K562 (cell line): Measurements from ENCODE around the gene SLMAP.

Experiments used
- FOS ChIP-seq: IDR thresholded peaks from 3 replicates; pipeline ENCODE4 v1.6.1; 2011; ENCODE audit not compliant: insufficient read length; ENCODE audit errors: extremely low read depth
- GABPA ChIP-seq: fragments of 200-800 bp; sonication (Bioruptor generic); conservative IDR thresholded peaks from 2 replicates; pipeline ENCODE4 v1.6.1; 2016; ENCODE audit warnings: low read depth, missing genetic modification characterization, missing compliant biosample characterization
- MCM7 ChIP-seq, 2 experiments: fragments of 450-650 bp; IDR thresholded peaks; 2 replicates each; pipeline ENCODE4 v1.6.1; 2016 to 2018
- MTA1 ChIP-seq: fragments of 450-650 bp; IDR thresholded peaks from 2 replicates; pipeline ENCODE4 v1.6.1; 2017; ENCODE audit warnings: borderline replicate concordance
- NCOA4 ChIP-seq: fragments of 450-650 bp; IDR thresholded peaks from 2 replicates; pipeline ENCODE4 v1.6.1; 2018; ENCODE audit warnings: mild to moderate bottlenecking; ENCODE audit not compliant: partially characterized antibody
- NFATC3 ChIP-seq: fragments of 450-650 bp; IDR thresholded peaks from 2 replicates; pipeline ENCODE4 v1.6.1; 2017; ENCODE audit warnings: mild to moderate bottlenecking
- NFRKB ChIP-seq: fragments of 450-650 bp; IDR thresholded peaks from 2 replicates; pipeline ENCODE4 v1.6.1; 2016; ENCODE audit warnings: low read depth
- SMARCA4 ChIP-seq: fragments of 450-650 bp; IDR thresholded peaks from 2 replicates; pipeline ENCODE4 v1.6.1; 2016
- ZNF41 ChIP-seq: fragments of 250-450 bp; sonication (Bioruptor Pico); conservative IDR thresholded peaks from 2 replicates; pipeline ENCODE4 v1.4.0; 2020; ENCODE audit warnings: mild to moderate bottlenecking
- TF ChIP-seq, protein P1 (sequence below): sonication (generic); formaldehyde crosslinking; IDR thresholded peaks from 2 replicates; pipeline ENCODE4 v1.8.0; 2022; ENCODE audit warnings: mild to moderate bottlenecking, missing genetic modification reagents
- TF ChIP-seq, protein P2 (sequence below): fragments of 250-450 bp; sonication (Bioruptor Pico); IDR thresholded peaks from 2 replicates; pipeline ENCODE4 v1.8.0; 2021; ENCODE audit warnings: borderline replicate concordance, mild to moderate bottlenecking, moderate library complexity; ENCODE audit not compliant: poor library complexity, severe bottlenecking
- TF ChIP-seq, protein P3 (sequence below), 2 experiments: fragments of 450-650 bp; formaldehyde crosslinking in 1 of 2; IDR thresholded peaks; 2 replicates each; pipeline versions ENCODE4 v1.4.0 to v1.6.1; 2014 to 2020; ENCODE audit warnings: mild to moderate bottlenecking in 2 of 2, borderline replicate concordance in 1 of 2, low read depth in 1 of 2
- TF ChIP-seq, protein P4 (sequence below), 2 experiments: fragments of 450-650 bp in 1 of 2; sonication (generic) in 1 of 2; formaldehyde crosslinking in 1 of 2; IDR thresholded peaks in 1 of 2; conservative IDR thresholded peaks in 1 of 2; 2 replicates each; pipeline versions ENCODE4 v1.6.1 to v1.8.1; 2016 to 2023; ENCODE audit warnings: mild to moderate bottlenecking in 2 of 2, moderate library complexity in 2 of 2, inconsistent platforms in 1 of 2, missing genetic modification reagents in 1 of 2
- TF ChIP-seq, protein P5 (sequence below), 3 experiments: IDR thresholded peaks in 2 of 3; conservative IDR thresholded peaks in 1 of 3; 2 replicates each; pipeline ENCODE4 v1.5.1; 2011 to 2012; ENCODE audit warnings: low read length in 3 of 3, mild to moderate bottlenecking in 3 of 3, control low read depth in 2 of 3, improper control_type of control experiment in 1 of 3, inconsistent platforms in 1 of 3, low read depth in 1 of 3, mixed read lengths in 1 of 3, moderate library complexity in 1 of 3; ENCODE audit not compliant: insufficient read depth in 2 of 3

DNA sequence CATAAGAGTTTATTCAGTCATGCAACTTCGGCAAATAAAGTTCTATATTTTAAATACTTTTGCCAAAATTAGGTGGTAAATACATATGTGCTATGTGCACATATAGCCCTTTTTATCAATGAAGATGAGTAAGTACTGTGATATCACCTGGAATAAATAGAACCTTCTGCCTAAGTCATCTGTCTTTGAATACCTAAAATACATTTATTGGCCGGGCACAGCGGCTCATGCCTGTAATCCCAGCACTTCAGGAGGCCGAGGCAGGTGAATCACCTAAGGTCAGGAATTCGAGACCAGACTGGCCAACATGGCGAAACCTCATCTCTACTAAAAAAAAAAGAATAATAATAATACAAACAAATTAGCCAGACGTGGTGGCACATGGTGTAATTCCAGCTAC is 178.3 kb downstream of the SLMAP start:
- TF ChIP-seq, protein P1, sequence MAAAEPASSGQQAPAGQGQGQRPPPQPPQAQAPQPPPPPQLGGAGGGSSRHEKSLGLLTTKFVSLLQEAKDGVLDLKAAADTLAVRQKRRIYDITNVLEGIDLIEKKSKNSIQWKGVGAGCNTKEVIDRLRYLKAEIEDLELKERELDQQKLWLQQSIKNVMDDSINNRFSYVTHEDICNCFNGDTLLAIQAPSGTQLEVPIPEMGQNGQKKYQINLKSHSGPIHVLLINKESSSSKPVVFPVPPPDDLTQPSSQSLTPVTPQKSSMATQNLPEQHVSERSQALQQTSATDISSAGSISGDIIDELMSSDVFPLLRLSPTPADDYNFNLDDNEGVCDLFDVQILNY (CRISPR knock-in tag): no peak
- TF ChIP-seq NCOA4: no peak
- TF ChIP-seq ZNF41 (CRISPR knock-in tag): no peak
- no peak for TF ChIP-seq GABPA (tag)
- TF ChIP-seq MCM7 (IDR thresholded peaks at IDR 0.05): no peak
- TF ChIP-seq, protein P2, sequence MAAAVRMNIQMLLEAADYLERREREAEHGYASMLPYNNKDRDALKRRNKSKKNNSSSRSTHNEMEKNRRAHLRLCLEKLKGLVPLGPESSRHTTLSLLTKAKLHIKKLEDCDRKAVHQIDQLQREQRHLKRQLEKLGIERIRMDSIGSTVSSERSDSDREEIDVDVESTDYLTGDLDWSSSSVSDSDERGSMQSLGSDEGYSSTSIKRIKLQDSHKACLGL (CRISPR knock-in tag): no peak
- TF ChIP-seq NFRKB: no peak
- TF ChIP-seq, protein P3, sequence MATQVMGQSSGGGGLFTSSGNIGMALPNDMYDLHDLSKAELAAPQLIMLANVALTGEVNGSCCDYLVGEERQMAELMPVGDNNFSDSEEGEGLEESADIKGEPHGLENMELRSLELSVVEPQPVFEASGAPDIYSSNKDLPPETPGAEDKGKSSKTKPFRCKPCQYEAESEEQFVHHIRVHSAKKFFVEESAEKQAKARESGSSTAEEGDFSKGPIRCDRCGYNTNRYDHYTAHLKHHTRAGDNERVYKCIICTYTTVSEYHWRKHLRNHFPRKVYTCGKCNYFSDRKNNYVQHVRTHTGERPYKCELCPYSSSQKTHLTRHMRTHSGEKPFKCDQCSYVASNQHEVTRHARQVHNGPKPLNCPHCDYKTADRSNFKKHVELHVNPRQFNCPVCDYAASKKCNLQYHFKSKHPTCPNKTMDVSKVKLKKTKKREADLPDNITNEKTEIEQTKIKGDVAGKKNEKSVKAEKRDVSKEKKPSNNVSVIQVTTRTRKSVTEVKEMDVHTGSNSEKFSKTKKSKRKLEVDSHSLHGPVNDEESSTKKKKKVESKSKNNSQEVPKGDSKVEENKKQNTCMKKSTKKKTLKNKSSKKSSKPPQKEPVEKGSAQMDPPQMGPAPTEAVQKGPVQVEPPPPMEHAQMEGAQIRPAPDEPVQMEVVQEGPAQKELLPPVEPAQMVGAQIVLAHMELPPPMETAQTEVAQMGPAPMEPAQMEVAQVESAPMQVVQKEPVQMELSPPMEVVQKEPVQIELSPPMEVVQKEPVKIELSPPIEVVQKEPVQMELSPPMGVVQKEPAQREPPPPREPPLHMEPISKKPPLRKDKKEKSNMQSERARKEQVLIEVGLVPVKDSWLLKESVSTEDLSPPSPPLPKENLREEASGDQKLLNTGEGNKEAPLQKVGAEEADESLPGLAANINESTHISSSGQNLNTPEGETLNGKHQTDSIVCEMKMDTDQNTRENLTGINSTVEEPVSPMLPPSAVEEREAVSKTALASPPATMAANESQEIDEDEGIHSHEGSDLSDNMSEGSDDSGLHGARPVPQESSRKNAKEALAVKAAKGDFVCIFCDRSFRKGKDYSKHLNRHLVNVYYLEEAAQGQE (IDR thresholded peaks at IDR 0.05; ENCODE audit: borderline replicate concordance): no peak
- TF ChIP-seq, protein P3 (CRISPR knock-in tag; IDR thresholded peaks at IDR 0.05; ENCODE audit: low read depth): no peak
- TF ChIP-seq, protein P4, sequence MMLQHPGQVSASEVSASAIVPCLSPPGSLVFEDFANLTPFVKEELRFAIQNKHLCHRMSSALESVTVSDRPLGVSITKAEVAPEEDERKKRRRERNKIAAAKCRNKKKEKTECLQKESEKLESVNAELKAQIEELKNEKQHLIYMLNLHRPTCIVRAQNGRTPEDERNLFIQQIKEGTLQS (IDR thresholded peaks at IDR 0.05): no peak
- TF ChIP-seq, protein P4 (CRISPR knock-in tag; conservative IDR thresholded peaks at IDR 0.05): no peak
- no peak for TF ChIP-seq MTA1
- no peak for TF ChIP-seq NFATC3
- TF ChIP-seq FOS: no peak
- TF ChIP-seq, protein P5, sequence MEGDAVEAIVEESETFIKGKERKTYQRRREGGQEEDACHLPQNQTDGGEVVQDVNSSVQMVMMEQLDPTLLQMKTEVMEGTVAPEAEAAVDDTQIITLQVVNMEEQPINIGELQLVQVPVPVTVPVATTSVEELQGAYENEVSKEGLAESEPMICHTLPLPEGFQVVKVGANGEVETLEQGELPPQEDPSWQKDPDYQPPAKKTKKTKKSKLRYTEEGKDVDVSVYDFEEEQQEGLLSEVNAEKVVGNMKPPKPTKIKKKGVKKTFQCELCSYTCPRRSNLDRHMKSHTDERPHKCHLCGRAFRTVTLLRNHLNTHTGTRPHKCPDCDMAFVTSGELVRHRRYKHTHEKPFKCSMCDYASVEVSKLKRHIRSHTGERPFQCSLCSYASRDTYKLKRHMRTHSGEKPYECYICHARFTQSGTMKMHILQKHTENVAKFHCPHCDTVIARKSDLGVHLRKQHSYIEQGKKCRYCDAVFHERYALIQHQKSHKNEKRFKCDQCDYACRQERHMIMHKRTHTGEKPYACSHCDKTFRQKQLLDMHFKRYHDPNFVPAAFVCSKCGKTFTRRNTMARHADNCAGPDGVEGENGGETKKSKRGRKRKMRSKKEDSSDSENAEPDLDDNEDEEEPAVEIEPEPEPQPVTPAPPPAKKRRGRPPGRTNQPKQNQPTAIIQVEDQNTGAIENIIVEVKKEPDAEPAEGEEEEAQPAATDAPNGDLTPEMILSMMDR (IDR thresholded peaks at IDR 0.05 in 2 of 3, conservative IDR thresholded peaks at IDR 0.05 in 1 of 3; ENCODE audit: insufficient read depth in 2 of 3, low read depth in 1 of 3, low read length in 3 of 3): no peak
- TF ChIP-seq SMARCA4: no peak
